HG03280 (cell line): ENCODE measurements around the gene MUC5B.
"Not testable (repeated sequence)": the region's sequence is repeated elsewhere in the genome, so short reads cannot be mapped to it uniquely, and the experiment has no call there.

ENCODE experiments used
- ATAC-seq: cut with Tn5 transposase; IDR thresholded peaks from one replicate; pipeline ENCODE4 v1.9.1; 2021; ENCODE audit warnings: mild to moderate bottlenecking, moderate library complexity; ENCODE audit not compliant: unreplicated experiment

MUC5B gene

DNA sequence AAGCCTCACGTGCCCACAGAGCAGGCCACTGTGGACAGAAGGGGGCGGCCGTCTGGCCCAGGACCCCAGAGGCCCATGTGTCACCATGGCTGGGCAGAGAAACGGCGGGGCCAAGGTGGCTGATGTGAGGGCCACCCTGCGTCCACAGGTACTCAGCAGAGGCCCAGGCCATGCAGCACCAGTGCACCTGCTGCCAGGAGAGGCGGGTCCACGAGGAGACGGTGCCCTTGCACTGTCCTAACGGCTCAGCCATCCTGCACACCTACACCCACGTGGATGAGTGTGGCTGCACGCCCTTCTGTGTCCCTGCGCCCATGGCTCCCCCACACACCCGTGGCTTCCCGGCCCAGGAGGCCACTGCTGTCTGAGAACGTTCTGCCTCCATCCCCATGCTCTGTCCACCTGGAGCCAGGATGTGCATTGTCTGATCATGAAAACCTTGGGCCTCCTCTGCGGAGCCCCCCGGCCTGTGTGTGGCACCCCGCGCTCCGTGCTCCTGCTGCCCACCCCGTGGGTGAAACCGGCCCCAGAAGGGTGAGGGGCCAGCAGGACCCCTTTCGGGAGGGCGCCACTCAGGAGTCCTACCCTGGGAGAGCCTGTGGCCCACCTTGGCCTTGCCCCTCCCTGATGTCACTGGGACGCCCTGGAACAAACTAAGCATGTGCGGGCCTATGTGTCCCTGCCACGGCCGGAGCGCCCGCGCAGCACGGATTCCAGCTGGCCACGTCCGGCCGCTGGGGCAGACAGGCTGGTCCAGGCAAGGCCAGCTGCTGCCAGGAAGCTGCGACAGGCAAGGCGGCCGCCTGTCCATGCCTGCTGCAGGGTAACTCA lies 38.6 kb downstream of the MUC5B start:
- no peak for ATAC-seq

DNA sequence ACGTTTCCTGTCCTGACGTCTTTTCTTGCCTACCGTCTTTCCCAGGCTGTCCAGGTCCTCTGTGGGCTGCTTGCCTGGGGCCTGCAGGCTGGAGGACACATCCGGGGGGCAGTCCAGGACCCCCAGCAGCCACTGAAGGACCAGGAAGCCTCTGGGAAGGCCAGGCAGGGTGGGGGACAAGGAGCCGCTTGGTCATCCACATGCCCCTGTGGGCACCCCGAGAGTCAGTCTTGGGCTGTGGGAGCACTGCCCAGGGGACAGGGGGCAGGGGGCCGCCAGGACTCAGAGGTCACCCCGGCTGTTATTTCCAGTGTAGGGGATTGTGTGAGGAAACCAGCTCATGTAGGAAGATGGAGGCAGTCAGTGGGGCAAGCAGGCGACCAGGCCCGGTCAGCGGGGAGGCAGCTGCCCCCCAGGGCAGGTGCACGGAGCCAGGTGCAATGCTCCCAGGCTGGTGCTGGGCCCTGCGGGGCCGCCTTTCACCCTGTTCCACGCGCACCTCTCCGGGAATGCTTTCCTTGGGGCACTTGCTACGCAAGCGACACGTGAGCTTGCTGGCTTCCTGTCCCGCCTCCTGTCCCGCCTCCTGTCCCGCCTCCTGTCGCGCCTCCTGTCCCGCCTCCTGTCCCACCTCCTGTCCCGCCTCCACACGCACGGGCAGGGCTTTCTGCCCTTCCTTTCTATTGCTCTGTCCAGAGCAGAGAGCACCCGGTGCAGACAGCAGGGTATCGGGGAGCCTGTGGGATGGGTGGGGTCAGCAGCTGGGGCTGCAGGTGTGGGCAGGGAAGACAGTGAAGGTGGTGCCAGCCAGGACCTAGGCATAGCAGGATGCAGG lies 39.5 kb downstream of the MUC5B start:
- ATAC-seq: peak; percentile 80

DNA sequence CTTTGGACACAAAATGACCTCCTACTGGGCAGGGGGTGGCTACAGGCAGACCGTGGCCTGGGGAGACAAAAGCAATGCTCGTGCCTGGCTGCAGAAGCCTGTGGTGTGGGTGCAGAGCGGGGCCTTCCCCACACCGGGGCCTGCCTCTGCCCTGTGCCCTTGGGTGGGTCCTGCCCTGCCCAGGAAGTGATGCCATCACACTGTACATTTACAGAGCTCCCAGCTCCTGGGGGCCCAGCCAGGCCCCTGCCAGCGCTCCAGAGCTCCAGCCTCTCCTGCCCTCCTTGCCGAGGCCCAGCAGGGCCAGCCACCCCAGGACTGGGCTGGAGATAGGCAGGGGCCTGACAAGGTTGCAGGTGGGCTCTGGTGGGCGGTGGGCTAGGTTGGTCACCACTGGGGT lies 40.1 kb downstream of the MUC5B start:
- no peak for ATAC-seq

DNA sequence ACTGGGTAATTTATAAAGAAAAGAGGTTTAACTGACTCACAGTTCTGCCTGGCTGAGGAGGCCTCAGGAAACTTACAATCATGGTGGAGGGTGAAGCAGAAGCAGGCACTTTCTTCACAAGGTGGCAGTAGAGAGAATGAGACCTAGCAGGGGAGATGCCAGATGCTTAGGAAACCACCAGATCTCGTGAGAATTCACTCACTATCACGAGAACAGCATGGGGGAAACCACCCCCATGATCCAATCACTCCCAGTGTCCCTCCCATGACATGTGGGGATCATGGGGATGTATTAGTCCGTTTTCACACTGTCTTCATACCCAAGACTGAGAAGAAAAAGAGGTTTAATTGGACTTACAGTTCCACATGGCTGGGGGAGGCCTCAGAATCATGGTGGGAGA lies 41.6 kb downstream of the MUC5B start:
- not testable (repeated sequence) for ATAC-seq

DNA sequence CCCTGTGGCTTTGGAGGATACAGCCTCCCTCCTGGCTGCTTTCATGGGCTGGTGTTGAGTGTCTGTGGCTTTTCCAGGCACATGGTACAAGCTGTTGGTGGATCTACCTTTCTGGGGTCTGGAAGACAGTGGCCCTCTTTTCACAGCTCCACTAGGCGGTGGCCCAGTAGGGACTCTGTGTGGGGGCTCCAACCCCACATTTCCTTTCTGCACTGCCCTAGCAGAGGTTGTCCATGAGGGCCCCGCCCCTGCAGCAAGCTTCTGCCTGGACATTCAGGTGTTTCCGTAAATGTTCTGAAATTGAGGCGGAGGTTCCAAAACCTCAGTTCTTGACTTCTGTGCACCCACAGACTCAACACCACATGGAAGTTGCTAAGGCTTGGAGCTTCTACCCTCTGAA lies 42.6 kb downstream of the MUC5B start:
- not testable (repeated sequence) for ATAC-seq

DNA sequence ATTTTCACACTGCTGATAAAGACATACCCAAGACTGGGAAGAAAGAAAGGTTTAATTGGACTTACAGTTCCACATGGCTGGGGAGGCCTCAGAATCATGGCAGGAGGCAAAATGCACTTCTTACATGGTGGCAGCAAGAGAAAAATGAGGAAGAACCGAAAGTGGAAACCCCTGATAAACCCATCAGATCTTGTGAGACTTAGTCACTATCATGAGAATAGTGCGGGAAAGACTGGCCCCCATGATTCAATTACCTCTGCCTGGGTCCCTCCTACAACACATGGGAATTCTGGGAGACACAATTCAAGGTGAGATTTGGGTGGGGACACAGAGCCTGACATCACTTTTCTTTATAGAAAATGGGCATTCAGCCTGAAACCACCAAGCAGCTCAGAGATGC lies 44.1 kb downstream of the MUC5B start:
- not testable (repeated sequence) for ATAC-seq

DNA sequence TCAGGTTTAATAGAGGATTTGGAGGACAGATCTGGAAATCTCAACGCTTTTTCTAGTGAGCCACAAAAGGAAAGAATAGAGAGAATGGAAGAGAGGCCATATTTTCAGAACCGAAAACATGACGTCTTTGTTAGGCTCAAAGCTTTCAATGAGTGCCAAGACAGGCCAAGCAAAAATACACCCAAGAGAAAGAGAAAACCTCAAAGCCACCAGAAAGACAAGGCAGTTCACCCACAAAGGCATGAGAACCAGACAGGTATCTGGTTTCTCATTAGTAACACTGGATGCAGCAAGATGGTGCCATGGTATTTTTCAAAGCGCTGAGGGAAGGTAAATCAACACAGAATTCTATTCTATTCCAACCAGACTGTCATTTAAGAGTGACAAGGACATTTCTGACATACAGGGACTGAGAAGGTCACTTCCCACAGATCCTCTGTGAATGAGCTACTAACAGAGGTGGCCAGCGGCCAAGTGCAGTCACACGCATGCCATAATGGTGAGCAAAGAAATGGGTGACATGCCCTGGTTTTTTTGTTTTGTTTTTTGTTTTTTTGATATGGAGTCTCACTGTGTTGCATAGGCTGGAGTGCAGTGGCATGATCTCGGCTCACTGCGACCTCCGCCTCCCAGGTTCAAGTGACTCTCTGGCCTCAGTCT lies 44.7 kb downstream of the MUC5B start:
- no peak for ATAC-seq

DNA sequence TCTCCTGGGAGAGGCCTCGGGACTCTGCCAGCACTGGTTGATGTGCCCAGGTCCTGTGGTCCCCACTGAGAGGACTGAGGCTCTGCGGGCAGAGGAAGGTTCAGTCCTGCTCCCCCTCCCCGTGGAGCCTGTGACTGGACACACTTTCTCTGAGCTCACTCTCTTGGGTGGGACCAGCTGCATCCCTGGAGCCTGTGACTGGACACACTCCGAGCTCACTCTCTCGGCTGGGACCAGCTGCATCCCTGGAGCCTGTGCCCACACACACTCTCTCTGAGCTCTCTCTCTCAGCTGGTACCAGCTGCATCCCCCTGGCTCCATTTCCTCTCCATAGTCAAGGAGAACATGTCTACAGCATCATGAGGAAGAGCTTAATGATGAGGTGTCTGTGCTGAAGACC lies 47.1 kb downstream of the MUC5B start:
- no peak for ATAC-seq

DNA sequence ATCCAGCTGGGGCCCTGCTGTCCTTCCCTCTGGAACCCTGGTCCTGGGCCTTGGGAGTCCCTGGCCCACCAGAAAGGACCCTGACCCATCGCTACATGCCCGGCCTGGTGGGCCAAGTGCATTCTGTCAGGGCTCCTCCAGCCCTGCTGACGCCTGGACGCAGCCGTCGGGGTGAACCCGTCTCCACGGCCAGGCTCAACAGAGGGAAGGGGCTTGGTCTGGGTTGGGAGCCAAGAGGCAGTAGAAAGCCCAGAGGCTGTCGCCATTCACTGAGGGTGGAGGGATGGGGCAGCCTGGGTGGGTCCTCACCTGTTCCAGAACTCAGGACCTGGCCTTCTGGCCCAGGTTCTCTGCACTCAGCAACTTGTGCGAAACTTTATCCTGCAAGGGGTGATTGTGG lies 47.6 kb downstream of the MUC5B start:
- ATAC-seq: no peak

DNA sequence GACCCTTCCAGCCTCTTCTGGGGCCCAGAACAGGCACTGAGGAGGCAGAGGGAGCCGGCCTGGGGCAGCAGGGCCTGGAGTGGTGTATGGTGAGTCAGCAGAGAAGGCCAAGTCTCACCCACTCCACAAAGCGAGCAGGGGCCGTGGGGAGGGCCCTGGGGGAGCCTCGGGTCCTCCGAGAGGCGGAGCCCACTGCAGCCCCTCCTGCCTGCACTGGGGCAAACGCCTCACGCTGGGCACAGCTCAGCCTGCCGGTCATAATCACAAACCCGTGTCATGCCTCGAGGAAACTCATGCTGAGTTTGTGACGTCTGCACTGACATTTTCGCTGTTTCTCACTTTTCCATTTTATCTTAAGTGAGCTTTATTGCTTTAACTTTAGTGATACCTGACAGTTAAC lies 48.1 kb downstream of the MUC5B start:
- ATAC-seq: no peak

DNA sequence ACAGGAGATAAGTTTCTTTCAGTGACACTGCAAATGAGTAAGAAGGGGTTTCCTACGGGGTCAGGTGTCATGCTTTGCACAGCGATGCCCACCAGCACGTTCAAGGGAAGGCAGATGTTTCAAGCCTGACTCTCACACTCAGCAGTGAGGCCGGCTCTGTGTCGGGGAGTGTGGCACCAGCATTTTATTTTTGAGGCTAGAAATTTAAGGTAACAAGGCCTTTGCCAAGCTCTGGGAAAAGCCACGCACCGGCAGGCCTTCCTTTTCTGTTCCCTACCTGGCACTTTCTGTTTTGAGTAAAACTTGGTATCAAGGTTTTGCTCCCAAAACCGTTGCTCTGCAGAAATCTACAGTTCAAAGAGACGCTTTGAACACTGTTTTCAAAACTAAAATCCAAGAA lies 48.5 kb downstream of the MUC5B start:
- no peak for ATAC-seq

DNA sequence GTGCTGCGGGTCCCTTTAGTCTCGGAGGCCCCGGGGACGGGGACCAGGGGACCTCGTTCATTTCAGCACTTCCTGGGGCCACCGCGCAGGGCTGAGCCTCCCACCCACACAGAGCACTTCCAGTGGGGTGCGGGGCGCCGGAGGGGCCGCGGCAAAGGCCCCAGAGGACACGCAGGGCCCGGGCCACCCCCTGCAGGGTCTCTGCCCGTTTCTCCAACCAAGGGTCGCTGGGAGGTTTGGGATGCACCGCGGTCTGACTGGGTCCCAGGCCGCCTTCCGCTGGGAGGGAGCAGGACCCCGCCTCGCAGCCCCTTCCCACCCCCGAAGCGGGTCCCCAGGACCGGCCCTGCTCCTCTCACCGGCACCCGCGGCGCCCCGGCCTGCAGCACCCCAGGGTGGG lies 49.1 kb downstream of the MUC5B start:
- no peak for ATAC-seq

DNA sequence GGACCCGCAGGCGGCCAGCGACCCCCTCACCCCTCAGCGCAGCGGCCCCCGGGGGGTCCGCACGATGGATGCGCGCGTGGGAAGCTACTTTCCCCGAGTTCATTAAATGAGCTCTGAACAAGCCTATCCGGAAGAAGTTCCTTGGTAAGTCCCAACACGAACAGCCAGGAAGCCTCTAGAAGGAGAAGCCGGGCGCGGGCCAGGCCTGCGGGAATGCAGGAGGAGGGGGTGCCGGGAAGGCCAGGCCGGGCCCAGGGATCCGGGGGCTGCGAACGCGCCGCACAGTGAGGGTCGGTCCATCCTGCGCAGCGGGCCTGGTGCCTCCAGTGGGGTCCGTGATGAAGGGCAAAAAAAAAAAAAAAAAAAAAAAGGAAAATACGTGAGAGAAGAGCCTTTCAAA lies 49.7 kb downstream of the MUC5B start:
- ATAC-seq: no peak

DNA sequence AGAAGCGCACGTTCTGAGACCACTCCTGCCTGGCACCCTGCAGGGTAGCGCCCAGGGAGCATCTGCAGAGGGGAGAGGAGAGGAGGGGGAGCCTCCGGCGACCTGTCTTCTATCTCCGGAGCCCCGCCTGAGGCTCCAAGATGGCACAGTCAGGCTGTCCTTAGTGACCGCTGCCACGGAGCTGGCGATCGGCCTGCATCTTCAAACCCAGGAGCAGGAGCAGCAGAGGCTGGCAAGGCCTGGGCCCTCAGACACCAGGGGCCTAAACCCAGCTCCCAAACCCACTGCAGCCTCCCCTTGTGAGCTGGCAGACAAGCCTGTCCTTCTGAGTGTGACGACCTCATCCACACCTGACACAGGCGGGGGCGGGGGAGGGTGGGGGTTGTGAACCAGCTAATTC lies 51.6 kb downstream of the MUC5B start:
- no peak for ATAC-seq

DNA sequence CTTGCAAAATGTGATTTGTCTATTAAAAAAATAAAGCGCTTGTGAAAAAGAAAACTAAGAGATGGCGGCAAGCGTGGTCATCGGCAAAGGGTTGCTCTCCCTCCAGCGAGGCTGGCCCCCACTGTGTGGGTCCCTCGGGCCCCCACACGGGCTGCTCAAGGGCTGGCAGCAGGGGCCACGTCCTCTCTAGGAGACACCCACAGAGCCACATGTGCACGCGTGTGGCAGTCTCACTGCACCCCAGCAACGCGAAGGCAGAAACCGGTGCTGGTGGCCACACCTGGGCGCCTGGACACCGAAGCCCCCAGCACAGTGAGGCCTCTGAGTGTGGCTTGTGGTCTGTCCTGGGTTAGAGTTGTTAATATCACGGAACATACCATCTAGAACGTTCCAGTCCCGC lies 52.2 kb downstream of the MUC5B start:
- no peak for ATAC-seq

DNA sequence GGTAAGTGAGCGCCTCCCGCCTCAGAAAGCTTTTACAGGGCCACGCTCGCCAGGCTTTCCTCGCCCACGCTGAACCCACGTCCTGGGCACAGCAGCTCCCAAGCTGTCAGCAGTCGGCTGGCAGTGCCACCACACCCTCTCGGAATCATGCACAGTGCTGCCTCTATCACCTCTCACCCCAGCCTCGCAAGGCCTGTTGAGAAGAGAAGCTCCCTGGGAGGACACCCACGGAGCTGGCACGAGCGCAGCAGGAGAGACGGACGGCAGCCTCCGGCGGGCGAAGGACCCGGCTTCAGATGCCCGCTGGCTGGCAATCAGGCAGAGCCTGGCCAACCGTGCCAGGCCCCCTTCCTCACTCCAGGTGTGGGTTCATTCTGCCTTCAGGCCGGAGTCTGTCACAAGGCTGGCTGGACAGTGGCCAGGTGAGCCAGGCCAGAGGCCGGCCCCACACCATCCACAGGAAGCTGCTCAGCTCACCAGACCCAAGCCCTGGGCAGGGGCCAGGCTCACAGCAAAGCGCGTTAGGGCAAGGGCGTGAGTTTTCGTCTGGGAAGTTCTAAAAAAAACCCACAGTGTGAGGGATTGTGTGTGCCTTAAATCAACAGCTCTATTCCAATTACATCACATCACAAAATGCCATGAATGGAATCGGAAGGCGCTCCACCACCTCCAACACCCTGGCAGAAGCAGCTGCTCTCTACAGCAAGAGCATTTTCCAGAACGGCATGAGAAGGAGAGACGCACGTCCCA lies 53.4 kb downstream of the MUC5B start:
- ATAC-seq: no peak

DNA sequence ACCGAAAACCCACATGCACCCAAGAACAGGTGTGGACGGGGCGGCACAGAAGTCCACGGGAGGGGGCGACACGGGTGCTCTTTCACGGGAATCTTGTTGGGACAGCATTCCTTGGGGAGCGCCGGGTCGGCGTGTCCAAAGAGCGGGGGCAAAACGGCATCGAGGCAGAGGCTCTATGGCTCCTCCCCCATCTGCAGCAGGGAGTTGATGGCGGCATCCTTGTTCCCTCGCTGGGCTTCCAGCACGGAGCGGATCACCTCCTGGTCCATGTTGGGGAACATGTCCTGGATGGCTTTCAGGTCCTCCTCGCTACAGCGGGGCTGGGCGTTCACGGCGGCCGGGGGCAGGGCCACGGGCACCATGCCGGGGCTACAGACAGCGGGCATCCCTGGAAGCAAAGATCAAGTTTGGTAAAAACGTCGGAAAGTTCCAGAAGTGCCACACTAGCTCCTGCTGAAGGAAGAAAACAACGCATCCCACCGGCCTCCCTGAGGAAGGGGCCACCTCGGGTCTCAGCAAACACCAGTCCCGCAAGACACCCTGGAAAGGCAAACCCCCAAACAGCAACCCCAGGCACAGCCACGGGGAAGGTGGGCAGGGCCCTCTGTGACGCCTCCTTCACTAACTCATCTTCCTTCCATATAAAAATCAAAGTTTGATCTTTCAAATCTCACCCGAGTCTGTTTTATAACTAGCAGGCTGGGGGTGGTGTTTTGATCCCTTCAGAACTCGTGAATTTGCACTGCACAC lies 54.2 kb downstream of the MUC5B start:
- ATAC-seq: no peak

DNA sequence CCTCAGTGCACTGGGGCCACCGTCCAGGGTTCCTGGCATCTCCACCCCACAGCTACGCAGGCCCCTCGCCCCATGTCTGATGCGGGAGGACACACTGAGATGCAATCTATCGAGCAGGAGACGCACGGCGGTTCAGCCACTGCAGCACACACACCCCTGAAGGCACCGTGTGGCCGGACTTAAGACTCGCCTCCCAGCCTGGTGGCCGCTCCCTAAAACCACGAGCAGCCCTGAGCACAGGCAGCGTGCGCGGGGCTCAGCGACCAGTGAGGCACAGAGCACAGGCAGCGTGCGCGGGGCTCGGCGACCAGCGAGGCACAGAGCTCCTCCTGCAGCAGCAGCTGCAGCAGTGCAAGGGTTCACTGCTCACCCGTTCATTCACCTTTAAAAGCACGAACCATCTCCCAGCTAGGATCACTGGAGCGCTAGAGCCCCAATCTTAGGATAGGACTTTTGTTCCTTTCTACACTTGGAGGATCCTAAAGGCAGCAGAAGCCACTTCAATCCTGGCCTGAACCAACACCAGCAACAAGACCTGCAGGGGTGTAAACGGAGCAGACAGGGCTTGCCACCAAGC lies 55.2 kb downstream of the MUC5B start:
- no peak for ATAC-seq

DNA sequence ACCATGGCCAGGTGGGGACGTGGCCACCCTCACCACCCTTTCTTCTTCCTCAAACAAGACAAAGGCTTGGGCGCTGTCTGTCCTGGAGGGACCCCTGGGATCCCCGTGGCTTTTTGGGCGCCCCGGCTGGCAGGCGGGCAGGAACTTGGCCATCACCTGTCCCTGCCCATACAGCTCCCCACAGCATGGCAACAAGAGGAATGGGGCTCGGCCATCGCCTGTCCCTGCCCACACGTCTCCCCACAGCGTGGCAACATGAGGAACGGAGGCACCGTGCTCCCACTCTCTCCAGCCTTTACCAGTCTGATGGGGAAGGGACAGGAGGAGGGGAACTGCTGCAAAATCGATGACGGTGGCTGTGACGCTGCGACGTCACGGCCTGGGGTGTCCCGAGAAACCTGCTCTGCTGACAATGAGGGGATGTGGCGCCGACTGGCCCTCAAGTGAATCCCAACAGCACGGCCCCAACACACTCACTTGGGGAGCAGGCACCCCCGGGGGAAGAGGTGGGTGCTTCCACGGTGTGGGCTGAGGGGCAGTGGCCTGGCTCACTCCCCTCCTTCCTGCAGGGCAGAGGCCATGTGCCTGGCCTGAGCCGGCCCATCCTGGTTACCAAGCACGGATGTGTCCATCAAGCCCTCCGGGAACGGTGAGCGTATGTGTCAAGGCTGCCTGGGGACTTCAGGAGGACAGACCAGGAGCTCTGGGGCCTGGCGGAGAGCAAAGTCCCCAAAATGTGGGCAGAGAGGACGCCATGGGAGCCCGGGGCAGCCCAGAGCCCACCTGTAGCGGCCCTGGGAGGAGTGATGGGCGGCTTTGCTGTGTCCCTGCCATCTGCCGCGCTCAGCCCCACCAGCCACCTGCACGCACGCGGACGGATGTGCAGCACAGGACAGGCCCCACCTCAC lies 56.2 kb downstream of the MUC5B start:
- ATAC-seq: no peak
